ENCODE results near the gene TOM1. TPM values are rescaled to one million over a fixed set of nuclear protein-coding genes. Genes with fewer than 3 reads are reported as not detected.

Gene TOM1
- total RNA-seq (2016; rRNA removed; fragmentation: Illumina TruSeq; extraction: Trizol) (26.0 and 30.8 TPM in 2 replicates), polyA plus RNA-seq (2011; rRNA removed) (87.3 and 109 TPM in 2 replicates), polyA minus RNA-seq (2011; rRNA and poly(A)+ RNA removed; ENCODE audit: low replicate concordance) (56.0 and 249 TPM in 2 replicates), Bru-seq, nascent RNA (percentile 70 among the genes with signal in this experiment), BruChase-seq, experiment 1, labeled RNA remaining after a 6-hour chase (percentile 67 among the genes with signal in this experiment), BruChase-seq, experiment 2, labeled RNA remaining after a 2-hour chase (percentile 66 among the genes with signal in this experiment)
- total RNA-seq (2016; cell fraction: cytosol; rRNA removed; fragmentation: Illumina TruSeq; extraction: Trizol; ENCODE audit: low read depth) = 8.2 and 8.9 TPM in 2 replicates
- total RNA-seq (2016; cell fraction: insoluble cytoplasmic fraction; rRNA removed; fragmentation: Illumina TruSeq; extraction: Trizol) = 27.3 and 37.6 TPM in 2 replicates
- total RNA-seq (2016; cell fraction: membrane; rRNA removed; fragmentation: Illumina TruSeq; extraction: Trizol) = 14.9 and 15.6 TPM in 2 replicates
- 23.1 and 32.7 TPM in 2 replicates for total RNA-seq (2016; cell fraction: nucleus; rRNA removed; fragmentation: Illumina TruSeq; extraction: Trizol)
- polyA plus RNA-seq (2011; cell fraction: cytosol; rRNA removed) = 88.6 and 94.3 TPM in 2 replicates
- polyA plus RNA-seq (2011; cell fraction: nucleus; rRNA removed) = 114 and 120 TPM in 2 replicates
- 46.6 and 59.1 TPM in 2 replicates for polyA plus RNA-seq (2012)
- 7.6 and 7.8 TPM in 2 replicates for polyA plus RNA-seq (2016; cell fraction: cytosol; fragmentation: Illumina TruSeq; extraction: Trizol; ENCODE audit: low read depth)
- 26.3 and 33.2 TPM in 2 replicates for polyA plus RNA-seq (2016; cell fraction: insoluble cytoplasmic fraction; fragmentation: Illumina TruSeq; extraction: Trizol; ENCODE audit: low read depth)
- 11.4 and 13.9 TPM in 2 replicates for polyA plus RNA-seq (2016; cell fraction: membrane; fragmentation: Illumina TruSeq; extraction: Trizol; ENCODE audit: low read depth)
- 40.8 and 47.0 TPM in 2 replicates for polyA plus RNA-seq (2016; cell fraction: nucleus; fragmentation: Illumina TruSeq; extraction: Trizol; ENCODE audit: insufficient read depth, low read depth)
- polyA minus RNA-seq (2011; cell fraction: cytosol; rRNA and poly(A)+ RNA removed) = 41.1 and 54.6 TPM in 2 replicates
- polyA minus RNA-seq (2011; cell fraction: nucleus; rRNA and poly(A)+ RNA removed) = 59.4 and 74.8 TPM in 2 replicates
- long read RNA-seq, experiment 1, transcript TOM1-204 (15 exons, 2,390 nt) = minor isoform, 8 of 79 reads
- long read RNA-seq, experiment 1, transcript TOM1-210 (15 exons, 2,389 nt) = major isoform, 40 of 79 reads
- long read RNA-seq, experiment 1, partial matches to known transcripts = 7 of 79 reads
- long read RNA-seq, experiment 1, other reads (novel, unspliced or antisense) = 24 of 79 reads
- long read RNA-seq, experiment 2, transcript TOM1-210 (15 exons, 2,389 nt) = major isoform, 33 of 77 reads
- long read RNA-seq, experiment 2, transcript TOM1-204 (15 exons, 2,390 nt) = minor isoform, 6 of 77 reads
- long read RNA-seq, experiment 2, partial matches to known transcripts = 22 of 77 reads
- long read RNA-seq, experiment 2, other reads (novel, unspliced or antisense) = 15 of 77 reads

- FAIRE-seq = peak; percentile 87
- H3K79me2 ChIP-seq (ENCODE audit: insufficient read depth, low read length) = peaks cover 24% of the 10 kb centered on the region
- peak within 1 kb of the TSS; percentile 73 to 90 (median 76) for H3K4me3 ChIP-seq (replicated peaks in 1 of 3; ENCODE audit: insufficient read depth in 1 of 3, low read depth in 2 of 3, low read length in 3 of 3)
- H4K20me1 ChIP-seq (ENCODE audit: insufficient read depth, low read length) = no peaks in the 10 kb centered on the region
- H3K4me1 ChIP-seq (ENCODE audit: insufficient read depth, low read length) = peaks cover 37% of the 10 kb centered on the region
- ChIA-PET POLR2A (interaction anchor here (0.5 to 4.6 kb wide), 23 partner anchors 9 to 1182 kb away, joined by 3 to 126 read pairs (median 4); partner anchors contain the start of genes HMGXB4, RBFOX2 and TXN2), CTCF (ENCODE audit: low intra/inter-chr PET ratio, low total read pairs) (no interaction called here)
- H3K27ac ChIP-seq (ENCODE audit: extremely low read length, insufficient read depth, low read length) = peak within 1 kb of the TSS; percentile 91
- H2AFZ ChIP-seq (ENCODE audit: low read length) = no peak within 1 kb of the TSS
- intact Hi-C loops (cut with micrococcal nuclease; ENCODE audit: unreplicated experiment) = no loop called here
- H3K9me3 ChIP-seq (ENCODE audit: low read length) = no peaks in the 10 kb centered on the region
- 0% methylated on average over 1 of the region's 64 CpGs for WGBS (ENCODE audit: low lambda C conversion rate)
- in situ Hi-C loops (cut with HindIII; ENCODE audit: extremely low pct_ligation_motif_present, low pct_unique_long_range_greater_than_20kb) = no loop called here
- no peaks in the 10 kb centered on the region; a peak in 1 of 5 replicates for H3K27me3 ChIP-seq (ENCODE audit: control insufficient read depth in 1 of 2, insufficient read depth in 2 of 2, low read length in 2 of 2)
- DNase-seq (ENCODE audit: low spot score) = peak; percentile 97
- H3K4me2 ChIP-seq (ENCODE audit: low read depth, low read length) = peak within 1 kb of the TSS; percentile 88
- BruUV-seq (replicated peaks) = TSS peak; percentile 75
- H3K9ac ChIP-seq (ENCODE audit: insufficient read depth, low read depth, low read length) = peak within 1 kb of the TSS; percentile 94
- peak; percentile 96 for ATAC-seq
- H3K36me3 ChIP-seq (replicated peaks in 1 of 2; ENCODE audit: control insufficient read depth in 1 of 2, insufficient read depth in 2 of 2, low read length in 2 of 2) = peaks cover 4 to 17% of the 10 kb centered on the region in 2 experiments; a peak in 3 of 5 replicates
- TF ChIP-seq RARG (CRISPR knock-in tag; IDR thresholded peaks at IDR 0.05; ENCODE audit: low read depth) (no peak), SOX5 (CRISPR knock-in tag; IDR thresholded peaks at IDR 0.05; ENCODE audit: borderline replicate concordance) (0 out of 2 replicates have a peak, but pooled peaks have one; percentile 6), SKI (IDR thresholded peaks at IDR 0.05; ENCODE audit: partially characterized antibody) (peak; percentile 54), JUN (CRISPR knock-in tag; IDR thresholded peaks at IDR 0.05) (peak; percentile 58), SIX1 (CRISPR knock-in tag; IDR thresholded peaks at IDR 0.05; ENCODE audit: borderline replicate concordance) (no peak), KLF12 (CRISPR knock-in tag; IDR thresholded peaks at IDR 0.05; ENCODE audit: borderline replicate concordance) (no peak; the same call in 1 of the 2 replicates), BRD4 (CRISPR knock-in tag; IDR thresholded peaks at IDR 0.05) (0 out of 2 replicates have a peak, but pooled peaks have one; percentile 24), IRF2 (CRISPR knock-in tag; IDR thresholded peaks at IDR 0.05) (no peak), ARID5B (CRISPR knock-in tag; IDR thresholded peaks at IDR 0.05) (peak; percentile 29; the same call in 1 of the 2 replicates), GMEB1 (CRISPR knock-in tag; IDR thresholded peaks at IDR 0.05; ENCODE audit: borderline replicate concordance) (peak; percentile 51)
Measured at GRCh38 chr22:35299673-35300499, at the start of gene TOM1. TOM1 (plus strand) TSS chr22:35299894; CDS start chr22:35299929, 35 bp downstream.
